Endothelial cell of umbilical vein (primary cell): Measurements from ENCODE around the gene CP. TPM values are rescaled to one million over a fixed set of nuclear protein-coding genes. Genes with fewer than 3 reads are reported as not detected.

Experiments used
- BruUV-seq: library from RNA; stranded (reverse); fragments of 400-500 nt; replicated peaks from 2 replicates; lab custom pipeline; 2021; lab: Mats Ljungman, UMichigan
- CTCF ChIA-PET: fragments of 300-600, 350-600 bp; sonication (Branson Sonifier 250); formaldehyde crosslinking; loops from one replicate; lab custom pipeline; 2021; ENCODE audit warnings: antibody characterized with exemption, inconsistent platforms; lab: Charles Lee
- POLR2A ChIA-PET: fragments of 300-600, 350-600 bp; sonication (Branson Sonifier 250); formaldehyde crosslinking; loops from one replicate; lab custom pipeline; 2021; ENCODE audit warnings: antibody characterized with exemption, inconsistent platforms; lab: Charles Lee
- DNase-seq: peaks from one replicate; pipeline ENCODE4 v3.0.0-alpha.2; 2011; ENCODE audit warnings: low read depth, low spot score
- FAIRE-seq: peaks from 2 replicates; lab custom pipeline; 2011; peaks lifted over from hg19 to GRCh38; lab: Jason Lieb, UNC
- H2AFZ ChIP-seq: 2 replicates; pipeline ENCODE4 v1.6.0; 2012; ENCODE audit warnings: low read depth, low read length, control low read depth, inconsistent platforms
- H3K27ac ChIP-seq: 2 replicates; pipeline ENCODE4 v1.5.1; 2011; ENCODE audit warnings: low read depth, mild to moderate bottlenecking, control low read depth, low read length, moderate library complexity; ENCODE audit not compliant: insufficient read depth
- H3K27me3 ChIP-seq, 2 experiments: 2 replicates each; pipeline versions ENCODE4 v1.6.0 to v1.6.1; 2011; ENCODE audit warnings: low read length in 2 of 2, mixed read lengths in 1 of 2; ENCODE audit not compliant: control insufficient read depth in 2 of 2, insufficient read depth in 2 of 2
- H3K36me3 ChIP-seq, 2 experiments: 2 replicates in 1 of 2; 3 replicates in 1 of 2; pipeline ENCODE4 v1.5.1; 2011; ENCODE audit warnings: low read length in 2 of 2, mild to moderate bottlenecking in 1 of 2, moderate library complexity in 1 of 2; ENCODE audit not compliant: control insufficient read depth in 2 of 2, insufficient read depth in 2 of 2; ENCODE audit errors: extremely low read depth in 1 of 2
- H3K4me1 ChIP-seq: 3 replicates; pipeline ENCODE4 v1.5.1; 2011; ENCODE audit warnings: mild to moderate bottlenecking, low read length; ENCODE audit not compliant: control insufficient read depth, insufficient read depth; ENCODE audit errors: extremely low read depth
- H3K4me2 ChIP-seq: 2 replicates; pipeline ENCODE4 v1.6.1; 2011; ENCODE audit warnings: low read length, control low read depth, mixed read lengths; ENCODE audit not compliant: insufficient read depth
- H3K4me3 ChIP-seq, 3 experiments: fragments of 200-600 bp in 1 of 3; sonication (generic), shearing (Covaris generic) in 1 of 3; replicated peaks in 1 of 3; 2 replicates each; pipeline ENCODE4 v1.5.1; 2011 to 2016; ENCODE audit warnings: control low read depth in 3 of 3, low read length in 3 of 3, mild to moderate bottlenecking in 2 of 3, inconsistent platforms in 1 of 3, low read depth in 1 of 3, moderate library complexity in 1 of 3; ENCODE audit not compliant: insufficient read depth in 1 of 3
- H3K79me2 ChIP-seq: 2 replicates; pipeline ENCODE4 v1.6.0; 2012; ENCODE audit warnings: low read length, inconsistent platforms; ENCODE audit not compliant: control insufficient read depth, insufficient read depth
- H3K9ac ChIP-seq: replicated peaks from 2 replicates; pipeline ENCODE3; 2011; ENCODE audit warnings: low read length, control low read depth; ENCODE audit not compliant: insufficient read depth; ENCODE audit errors: extremely low read depth
- H3K9me1 ChIP-seq: replicated peaks from 3 replicates; pipeline ENCODE4 v1.6.0; 2011; ENCODE audit warnings: mild to moderate bottlenecking, low read length; ENCODE audit not compliant: control insufficient read depth, insufficient read depth; ENCODE audit errors: extremely low read depth
- H3K9me3 ChIP-seq: replicated peaks from 2 replicates; pipeline ENCODE4 v1.5.1; 2012; ENCODE audit warnings: low read length, inconsistent platforms; ENCODE audit not compliant: control insufficient read depth, insufficient read depth
- H4K20me1 ChIP-seq: replicated peaks from 2 replicates; pipeline ENCODE3; 2011; ENCODE audit warnings: mild to moderate bottlenecking, low read length; ENCODE audit not compliant: control insufficient read depth, insufficient read depth; ENCODE audit errors: extremely low read depth
- EZH2 ChIP-seq: IDR thresholded peaks from 2 replicates; pipeline ENCODE4 v1.6.1; 2012; ENCODE audit warnings: borderline replicate concordance, low read depth, mild to moderate bottlenecking, moderate library complexity, low read length, inconsistent platforms; ENCODE audit not compliant: severe bottlenecking
- FOS ChIP-seq: IDR thresholded peaks from 2 replicates; pipeline ENCODE4 v1.6.1; 2011; ENCODE audit warnings: mild to moderate bottlenecking, low read length, moderate library complexity, borderline replicate concordance; ENCODE audit not compliant: insufficient read depth
- GATA2 ChIP-seq: IDR thresholded peaks from 2 replicates; pipeline ENCODE4 v1.7.0; 2011; ENCODE audit warnings: low read depth, mild to moderate bottlenecking, moderate library complexity, mixed read lengths, low read length; ENCODE audit not compliant: insufficient read length, insufficient read depth
- JUN ChIP-seq: IDR thresholded peaks from 2 replicates; pipeline ENCODE4 v1.6.1; 2011; ENCODE audit warnings: borderline replicate concordance, low read depth; ENCODE audit not compliant: insufficient read length, insufficient read depth
- MYC ChIP-seq: IDR thresholded peaks from one replicate; pipeline ENCODE4 v1.6.1; 2011; ENCODE audit warnings: mild to moderate bottlenecking, low read depth, low read length
- POLR2A ChIP-seq: IDR thresholded peaks from 2 replicates; pipeline ENCODE4 v1.6.1; 2012; ENCODE audit warnings: low read depth, mild to moderate bottlenecking, control low read depth, low read length
- POLR2AphosphoS5 ChIP-seq: IDR thresholded peaks from 2 replicates; pipeline ENCODE4 v1.6.1; 2012; ENCODE audit warnings: low read depth, mild to moderate bottlenecking, control low read depth, low read length, moderate library complexity; ENCODE audit not compliant: insufficient read depth
- dilution Hi-C: fragments of 300-500 bp; cut with MboI; formaldehyde crosslinking; loops from one replicate; pipeline ENCODE4 v1.15.0; 2019; ENCODE audit warnings: low sequenced_read_pairs; ENCODE audit not compliant: extremely low pct_ligation_motif_present
- intact Hi-C: fragments of 100-400 bp; cut with micrococcal nuclease; formaldehyde crosslinking; loops from one replicate; pipeline ENCODE4 v1.10.0; 2022
- polyA plus RNA-seq, 4 experiments: library from polyadenylated mRNA; depleted of rRNA in 3 of 4; stranded (reverse) in 3 of 4; unstranded in 1 of 4; fragments of >200 nt; gene quantifications; 2 replicates each; pipeline versions ENCODE4 v1.2.1 to v1.2.3, GENCODE V29; 2011 to 2012; ENCODE audit warnings: missing spikeins in 1 of 4
- total RNA-seq: library from RNA; stranded (reverse); gene quantifications from 2 replicates; pipeline ENCODE4 v1.2.3, GENCODE V29; 2021
- TF ChIP-seq, protein P1 (sequence below): IDR thresholded peaks from 2 replicates; pipeline ENCODE4 v1.6.1; 2011; ENCODE audit not compliant: insufficient read depth, insufficient read length
- TF ChIP-seq, protein P2 (sequence below), 2 donors: IDR thresholded peaks; 1 replicate in 1 of 2; 2 replicates in 1 of 2; pipeline ENCODE4 v1.5.1; 2011; ENCODE audit warnings: low read length in 2 of 2, mild to moderate bottlenecking in 2 of 2, moderate library complexity in 2 of 2, control low read depth in 1 of 2, inconsistent platforms in 1 of 2, low read depth in 1 of 2; ENCODE audit not compliant: insufficient read depth in 1 of 2; ENCODE audit errors: extremely low read depth in 1 of 2

Gene CP
- total and polyA plus RNA-seq, 2 donors (not counting 3 experiments of a cell fraction or from before 2014, with no cell fraction given): not detected

DNA sequence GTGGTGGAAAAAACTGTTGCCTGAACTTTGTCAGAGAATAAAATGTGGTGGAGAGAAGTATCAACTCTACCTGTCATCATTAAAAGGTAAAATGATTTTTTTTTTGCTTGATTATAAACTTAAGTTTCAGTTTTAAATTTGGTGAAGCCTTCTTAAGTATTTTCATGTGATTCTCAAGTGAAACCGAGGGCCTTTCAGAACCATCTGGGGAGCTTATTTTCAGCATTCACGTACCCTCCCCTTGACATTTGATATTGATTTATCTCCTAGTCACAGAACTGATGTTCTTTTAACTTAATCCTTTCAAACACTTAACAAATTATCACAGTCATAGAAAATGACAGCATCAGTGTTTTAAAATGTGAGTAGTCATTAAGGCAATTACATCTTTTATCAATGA lies 53.7 kb downstream of the CP start:
- POLR2A ChIA-PET: no interaction called here
- H3K36me3 ChIP-seq: peaks cover 2 to 6% of the 10 kb centered on the region in 2 experiments

More for the DNA sequence above, 53.7 kb downstream of the CP start:
- Histone ChIP-seq H3K9me3 (no peaks in the 10 kb centered on the region), H2AFZ (no peak overlapping the region), H3K79me2 (no peaks in the 10 kb centered on the region), H3K9ac (no peak overlapping the region), H3K27ac (no peak overlapping the region), H3K4me3 (no peak overlapping the region), H3K4me1 (no peaks in the 10 kb centered on the region), H4K20me1 (no peaks in the 10 kb centered on the region), H3K9me1 (no peaks in the 10 kb centered on the region), H3K27me3 (no peaks in the 10 kb centered on the region), H3K4me2 (no peak overlapping the region)
- dilution Hi-C loops (no loop called here), intact Hi-C loops (no loop called here)
- CTCF ChIA-PET: interaction anchor here (1.0 kb wide), 1 partner anchor 12 kb away, joined by 4 read pairs; no protein-coding TSS in a partner anchor
- BruUV-seq: no TSS peak
- TF ChIP-seq POLR2A (no peak), EZH2 (no peak), POLR2AphosphoS5 (no peak), MYC (no peak), JUN (no peak), GATA2 (no peak), FOS (no peak)
- TF ChIP-seq, protein P1, sequence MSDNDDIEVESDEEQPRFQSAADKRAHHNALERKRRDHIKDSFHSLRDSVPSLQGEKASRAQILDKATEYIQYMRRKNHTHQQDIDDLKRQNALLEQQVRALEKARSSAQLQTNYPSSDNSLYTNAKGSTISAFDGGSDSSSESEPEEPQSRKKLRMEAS: no peak
- TF ChIP-seq, protein P2, sequence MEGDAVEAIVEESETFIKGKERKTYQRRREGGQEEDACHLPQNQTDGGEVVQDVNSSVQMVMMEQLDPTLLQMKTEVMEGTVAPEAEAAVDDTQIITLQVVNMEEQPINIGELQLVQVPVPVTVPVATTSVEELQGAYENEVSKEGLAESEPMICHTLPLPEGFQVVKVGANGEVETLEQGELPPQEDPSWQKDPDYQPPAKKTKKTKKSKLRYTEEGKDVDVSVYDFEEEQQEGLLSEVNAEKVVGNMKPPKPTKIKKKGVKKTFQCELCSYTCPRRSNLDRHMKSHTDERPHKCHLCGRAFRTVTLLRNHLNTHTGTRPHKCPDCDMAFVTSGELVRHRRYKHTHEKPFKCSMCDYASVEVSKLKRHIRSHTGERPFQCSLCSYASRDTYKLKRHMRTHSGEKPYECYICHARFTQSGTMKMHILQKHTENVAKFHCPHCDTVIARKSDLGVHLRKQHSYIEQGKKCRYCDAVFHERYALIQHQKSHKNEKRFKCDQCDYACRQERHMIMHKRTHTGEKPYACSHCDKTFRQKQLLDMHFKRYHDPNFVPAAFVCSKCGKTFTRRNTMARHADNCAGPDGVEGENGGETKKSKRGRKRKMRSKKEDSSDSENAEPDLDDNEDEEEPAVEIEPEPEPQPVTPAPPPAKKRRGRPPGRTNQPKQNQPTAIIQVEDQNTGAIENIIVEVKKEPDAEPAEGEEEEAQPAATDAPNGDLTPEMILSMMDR (IDR thresholded peaks at IDR 0.05; ENCODE audit: extremely low read depth in 1 of 2, insufficient read depth in 1 of 2, low read depth in 1 of 2, low read length in 2 of 2): no peak
- FAIRE-seq (peak; percentile 33), DNase-seq (no peak)
